ENCODE results near the gene NARF.

GRCh38 chr17:82463391-82463790 is 4.8 kb downstream of the NARF start:
- TF ChIP-seq POLR2A (IDR thresholded peaks at IDR 0.05) = no peak
- TF ChIP-seq CTCF (IDR thresholded peaks at IDR 0.05) = no peak
